OCI-LY1 (cell line): ENCODE results near the gene HTD2.

Experiments
- H2AFZ ChIP-seq: fragments of 200-600 bp; sonication (generic), shearing (Covaris generic); 2 replicates; pipeline ENCODE4 v1.6.0; 2014; ENCODE audit warnings: antibody characterized with exemption, mild to moderate bottlenecking, low read length
- H3F3A ChIP-seq: fragments of 200-600 bp; sonication (generic), shearing (Covaris generic); 2 replicates; pipeline ENCODE4 v1.6.0; 2014; ENCODE audit warnings: mild to moderate bottlenecking, antibody characterized with exemption, low read length, moderate library complexity; ENCODE audit not compliant: insufficient read depth
- H3K27ac ChIP-seq: fragments of 200-600 bp; sonication (generic); 2 replicates; pipeline ENCODE4 v1.5.1; 2014; ENCODE audit warnings: low read length, mixed run types, mild to moderate bottlenecking, low read depth; ENCODE audit not compliant: poor library complexity, severe bottlenecking
- H3K27me3 ChIP-seq: fragments of 200-600 bp; sonication (generic); 2 replicates; pipeline ENCODE4 v1.6.0; 2014; ENCODE audit warnings: antibody characterized with exemption, mild to moderate bottlenecking, low read length, moderate library complexity; ENCODE audit not compliant: insufficient read depth
- H3K36me3 ChIP-seq: fragments of 200-600 bp; sonication (generic); 2 replicates; pipeline ENCODE4 v1.6.1; 2014; ENCODE audit warnings: mild to moderate bottlenecking, antibody characterized with exemption, low read length, moderate library complexity, mixed read lengths; ENCODE audit not compliant: insufficient read depth
- H3K4me1 ChIP-seq: fragments of 200-600 bp; sonication (generic); 2 replicates; pipeline ENCODE4 v1.5.1; 2014; ENCODE audit warnings: mild to moderate bottlenecking, low read length, moderate library complexity; ENCODE audit not compliant: insufficient read depth, severe bottlenecking
- H3K4me2 ChIP-seq: fragments of 200-600 bp; sonication (generic), shearing (Covaris generic); 2 replicates; pipeline ENCODE4 v1.6.1; 2014; ENCODE audit warnings: low read length
- H3K4me3 ChIP-seq: fragments of 200-600 bp; sonication (generic); 2 replicates; pipeline ENCODE4 v1.5.1; 2014; ENCODE audit warnings: low read length, low read depth, mild to moderate bottlenecking, mixed read lengths; ENCODE audit not compliant: poor library complexity, severe bottlenecking
- H3K79me2 ChIP-seq: fragments of 200-600 bp; shearing (Covaris generic); 2 replicates; pipeline ENCODE4 v1.6.1; 2016; ENCODE audit warnings: mixed run types, low read length, mixed read lengths; ENCODE audit not compliant: insufficient read depth
- H3K9ac ChIP-seq: fragments of 200-600 bp; sonication (generic), shearing (Covaris generic); 2 replicates; pipeline ENCODE4 v1.6.1; 2014; ENCODE audit warnings: mild to moderate bottlenecking, low read length, mixed read lengths
- H3K9me2 ChIP-seq: fragments of 200-600 bp; sonication (generic), shearing (Covaris generic); 2 replicates; pipeline ENCODE4 v1.6.1; 2014; ENCODE audit warnings: low read depth, mild to moderate bottlenecking, low read length, mixed read lengths
- H3K9me3 ChIP-seq: fragments of 200-600 bp; shearing (Covaris generic); 2 replicates; pipeline ENCODE4 v1.6.1; 2014; ENCODE audit warnings: low read length, mixed read lengths
- H4K20me1 ChIP-seq: fragments of 200-600 bp; sonication (generic), shearing (Covaris generic); 2 replicates; pipeline ENCODE4 v1.6.0; 2016; ENCODE audit warnings: mild to moderate bottlenecking, low read length; ENCODE audit not compliant: insufficient read depth
- EZH2 ChIP-seq: fragments of 200-600 bp; sonication (generic), shearing (Covaris generic); IDR thresholded peaks from 2 replicates; pipeline ENCODE4 v1.8.0; 2017; ENCODE audit warnings: borderline replicate concordance, mixed run types, mild to moderate bottlenecking, antibody characterized with exemption, low read length, moderate library complexity, mixed read lengths
- TF ChIP-seq, protein P1 (sequence below): fragments of 200-600 bp; sonication (generic), shearing (Covaris generic); IDR thresholded peaks from 2 replicates; pipeline ENCODE4 v1.5.1; 2017; ENCODE audit warnings: mild to moderate bottlenecking, antibody characterized with exemption, low read length, moderate library complexity, mixed read lengths

Gene HTD2

DNA sequence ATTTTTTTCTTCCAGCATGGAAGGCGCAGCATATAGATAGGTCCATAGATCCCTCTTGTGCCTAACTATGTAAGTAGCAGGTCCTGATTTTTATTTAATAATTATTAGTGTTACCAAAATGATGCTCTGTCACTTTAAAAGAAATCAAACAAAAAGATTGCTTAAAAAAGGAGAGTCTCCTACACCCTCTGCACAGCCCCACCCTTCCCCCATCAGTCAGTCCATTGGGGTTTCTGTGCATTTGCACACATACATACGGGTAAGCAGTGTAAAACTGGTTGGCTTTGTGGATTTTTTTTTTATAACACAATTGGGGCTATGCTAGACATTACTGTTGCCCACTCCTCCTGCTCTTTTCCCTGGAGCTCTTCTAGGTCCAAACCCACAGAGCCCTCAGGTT, 7.2 kb upstream of the HTD2 start:
- no peaks in the 10 kb centered on the region for H3K9me2 ChIP-seq
- no peak overlapping the region for H3K4me2 ChIP-seq
- no peaks in the 10 kb centered on the region; the same call in 1 of the 2 replicates for H3K9me3 ChIP-seq
- H2AFZ ChIP-seq = no peak overlapping the region
- H3K4me1 ChIP-seq = no peaks in the 10 kb centered on the region
- no peaks in the 10 kb centered on the region for H3F3A ChIP-seq
- H4K20me1 ChIP-seq = no peaks in the 10 kb centered on the region
- H3K27ac ChIP-seq = no peak overlapping the region
- peaks cover 4% of the 10 kb centered on the region; the same call in 1 of the 2 replicates for H3K36me3 ChIP-seq
- H3K27me3 ChIP-seq = peaks cover 12% of the 10 kb centered on the region; the same call in 1 of the 2 replicates
- H3K4me3 ChIP-seq = no peak overlapping the region
- H3K9ac ChIP-seq = no peak overlapping the region
- no peaks in the 10 kb centered on the region for H3K79me2 ChIP-seq
- TF ChIP-seq EZH2 = no peak
- TF ChIP-seq, protein P1, sequence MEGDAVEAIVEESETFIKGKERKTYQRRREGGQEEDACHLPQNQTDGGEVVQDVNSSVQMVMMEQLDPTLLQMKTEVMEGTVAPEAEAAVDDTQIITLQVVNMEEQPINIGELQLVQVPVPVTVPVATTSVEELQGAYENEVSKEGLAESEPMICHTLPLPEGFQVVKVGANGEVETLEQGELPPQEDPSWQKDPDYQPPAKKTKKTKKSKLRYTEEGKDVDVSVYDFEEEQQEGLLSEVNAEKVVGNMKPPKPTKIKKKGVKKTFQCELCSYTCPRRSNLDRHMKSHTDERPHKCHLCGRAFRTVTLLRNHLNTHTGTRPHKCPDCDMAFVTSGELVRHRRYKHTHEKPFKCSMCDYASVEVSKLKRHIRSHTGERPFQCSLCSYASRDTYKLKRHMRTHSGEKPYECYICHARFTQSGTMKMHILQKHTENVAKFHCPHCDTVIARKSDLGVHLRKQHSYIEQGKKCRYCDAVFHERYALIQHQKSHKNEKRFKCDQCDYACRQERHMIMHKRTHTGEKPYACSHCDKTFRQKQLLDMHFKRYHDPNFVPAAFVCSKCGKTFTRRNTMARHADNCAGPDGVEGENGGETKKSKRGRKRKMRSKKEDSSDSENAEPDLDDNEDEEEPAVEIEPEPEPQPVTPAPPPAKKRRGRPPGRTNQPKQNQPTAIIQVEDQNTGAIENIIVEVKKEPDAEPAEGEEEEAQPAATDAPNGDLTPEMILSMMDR = no peak

DNA sequence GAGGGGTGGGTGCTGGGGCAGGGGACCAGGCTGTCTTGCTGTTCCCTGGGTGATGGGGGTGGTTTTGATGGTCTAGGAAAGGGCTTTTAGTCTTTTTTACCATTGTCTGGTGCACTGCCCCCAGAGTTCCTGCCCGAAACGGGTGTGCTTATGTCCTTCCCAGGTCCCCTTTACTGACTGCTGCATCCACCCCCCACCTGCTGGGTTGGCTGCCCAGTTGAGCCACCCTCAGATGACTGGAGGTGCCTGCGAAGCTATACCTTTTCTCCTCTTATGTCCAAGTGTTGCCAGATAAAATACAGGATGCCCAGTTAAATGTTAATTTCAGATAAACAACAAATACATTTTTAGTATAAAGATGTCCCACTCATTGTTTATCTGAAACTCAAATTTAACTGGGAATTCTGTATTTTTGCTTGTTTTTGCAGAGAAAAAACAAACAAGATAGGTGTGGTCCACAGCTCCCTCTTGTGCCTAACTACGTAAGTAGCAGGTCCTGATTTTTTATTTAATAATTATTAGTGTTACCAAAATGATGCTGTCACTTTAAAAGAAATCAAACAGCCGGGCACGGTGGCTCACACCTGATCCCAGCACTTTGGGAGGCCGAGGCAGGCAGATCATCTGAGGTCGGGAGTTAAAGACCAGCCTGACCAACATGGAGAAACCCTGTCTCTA, 6.3 kb upstream of the HTD2 start:
- Histone ChIP-seq H3K36me3 (no peaks in the 10 kb centered on the region; the same call in 1 of the 2 replicates), H3K9me2 (no peaks in the 10 kb centered on the region), H3K9me3 (no peaks in the 10 kb centered on the region; the same call in 1 of the 2 replicates), H2AFZ (no peak overlapping the region), H3K9ac (no peak overlapping the region), H3K4me2 (no peak overlapping the region), H3K4me3 (no peak overlapping the region), H3K79me2 (no peaks in the 10 kb centered on the region), H3F3A (no peaks in the 10 kb centered on the region), H4K20me1 (no peaks in the 10 kb centered on the region), H3K27me3 (peaks cover 12% of the 10 kb centered on the region; the same call in 1 of the 2 replicates), H3K27ac (no peak overlapping the region), H3K4me1 (no peaks in the 10 kb centered on the region)
- no peak for TF ChIP-seq EZH2
- TF ChIP-seq, protein P1 = peak; percentile 59

DNA sequence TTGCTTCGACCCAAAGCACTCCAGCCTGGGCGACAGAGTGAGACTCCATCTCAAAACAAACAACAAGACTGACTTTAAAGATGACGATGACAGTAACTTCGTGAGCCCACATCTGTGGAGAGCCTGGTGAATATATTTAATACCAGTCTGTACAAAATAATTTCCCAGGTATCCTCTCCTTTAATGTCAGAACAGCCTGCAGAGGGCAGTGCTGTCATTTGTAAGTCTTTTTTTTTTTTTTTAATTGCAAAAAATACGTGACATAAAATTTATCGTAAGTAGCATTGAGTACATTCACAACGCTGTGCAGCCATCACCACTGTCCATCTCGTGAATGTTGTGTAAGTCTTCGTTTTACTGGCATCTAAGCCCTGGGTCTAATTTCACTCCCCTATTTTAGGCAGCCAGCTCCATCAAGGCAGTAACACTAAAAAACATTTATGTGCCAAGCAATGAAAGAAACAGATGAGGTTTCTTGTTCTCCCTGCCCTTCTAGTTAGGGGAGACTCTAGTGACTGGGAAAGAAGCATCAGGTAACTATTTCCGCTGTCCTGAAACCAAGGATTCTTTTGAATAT, 1.4 kb downstream of the HTD2 start:
- Histone ChIP-seq H2AFZ (no peak overlapping the region), H3K4me2 (peak overlapping the region; percentile 90), H3K79me2 (peaks cover 31% of the 10 kb centered on the region), H3K9me2 (no peaks in the 10 kb centered on the region), H3K9ac (peak overlapping the region; percentile 85), H3K27me3 (no peaks in the 10 kb centered on the region), H3K36me3 (peaks cover 45% of the 10 kb centered on the region), H3F3A (no peaks in the 10 kb centered on the region), H3K27ac (no peak overlapping the region), H4K20me1 (no peaks in the 10 kb centered on the region), H3K4me1 (peaks cover 20% of the 10 kb centered on the region), H3K9me3 (no peaks in the 10 kb centered on the region), H3K4me3 (peak overlapping the region; percentile 75)
- TF ChIP-seq, protein P1 = peak; percentile 71
- TF ChIP-seq EZH2 = no peak
